H9 (cell line): ENCODE measurements around the gene TCOF1. TPM values are rescaled to one million over a fixed set of nuclear protein-coding genes. Genes with fewer than 3 reads are reported as not detected.

Experiments
- DNase-seq: peaks from one replicate; pipeline ENCODE4 v3.0.0-alpha.2; 2017
- H2AFZ ChIP-seq: one replicate; pipeline ENCODE4 v1.6.1; 2013; ENCODE audit warnings: mild to moderate bottlenecking, low read length, control low read depth, moderate library complexity
- H2AK5ac ChIP-seq: 2 replicates; pipeline ENCODE4 v1.6.1; 2013; ENCODE audit warnings: low read length, control low read depth, mixed read lengths; ENCODE audit not compliant: insufficient read length
- H2BK120ac ChIP-seq: one replicate; pipeline ENCODE4 v1.6.1; 2013; ENCODE audit warnings: low read depth, mild to moderate bottlenecking, low read length, control low read depth, inconsistent platforms; ENCODE audit not compliant: poor library complexity, severe bottlenecking
- H2BK12ac ChIP-seq: 2 replicates; pipeline ENCODE4 v1.6.1; 2013; ENCODE audit warnings: low read length, control low read depth, mixed read lengths, low read depth; ENCODE audit not compliant: insufficient read length
- H2BK15ac ChIP-seq: 2 replicates; pipeline ENCODE4 v1.6.1; 2013; ENCODE audit warnings: low read depth, low read length, control low read depth
- H2BK20ac ChIP-seq: one replicate; pipeline ENCODE4 v1.6.1; 2013; ENCODE audit warnings: low read depth, mild to moderate bottlenecking, low read length, control low read depth, inconsistent platforms; ENCODE audit not compliant: poor library complexity, severe bottlenecking
- H2BK5ac ChIP-seq: 2 replicates; pipeline ENCODE4 v1.6.1; 2013; ENCODE audit warnings: low read length, control low read depth, mixed read lengths; ENCODE audit not compliant: insufficient read length
- H3K14ac ChIP-seq: 2 replicates; pipeline ENCODE4 v1.6.1; 2013; ENCODE audit warnings: low read length, control low read depth; ENCODE audit not compliant: insufficient read depth
- H3K18ac ChIP-seq: 2 replicates; pipeline ENCODE4 v1.6.1; 2013; ENCODE audit warnings: low read depth, mild to moderate bottlenecking, mixed read lengths, low read length, control low read depth; ENCODE audit not compliant: insufficient read length
- H3K23ac ChIP-seq: 2 replicates; pipeline ENCODE4 v1.6.1; 2013; ENCODE audit warnings: low read length, control low read depth, mixed read lengths, low read depth; ENCODE audit not compliant: insufficient read length
- H3K23me2 ChIP-seq: 2 replicates; pipeline ENCODE4 v1.6.1; 2013; ENCODE audit warnings: low read depth, mild to moderate bottlenecking, mixed read lengths, low read length, control low read depth; ENCODE audit not compliant: insufficient read length, poor library complexity, severe bottlenecking
- H3K27ac ChIP-seq: 2 replicates; pipeline ENCODE4 v1.5.1; 2013; ENCODE audit warnings: low read length, control low read depth, mixed read lengths, low read depth; ENCODE audit not compliant: insufficient read length
- H3K27me3 ChIP-seq: 2 replicates; pipeline ENCODE4 v1.6.1; 2013; ENCODE audit warnings: low read length, control low read depth, inconsistent platforms; ENCODE audit not compliant: insufficient read depth
- H3K4ac ChIP-seq: 2 replicates; pipeline ENCODE4 v1.6.1; 2013; ENCODE audit warnings: low read depth, mild to moderate bottlenecking, control low read depth, inconsistent platforms, low read length, moderate library complexity
- H3K4me1 ChIP-seq: 2 replicates; pipeline ENCODE4 v1.6.1; 2013; ENCODE audit warnings: low read length, control low read depth, inconsistent platforms; ENCODE audit not compliant: insufficient read depth
- H3K4me2 ChIP-seq: 2 replicates; pipeline ENCODE4 v1.6.1; 2013; ENCODE audit warnings: low read length, control low read depth, mixed read lengths; ENCODE audit not compliant: insufficient read length, insufficient read depth
- H3K56ac ChIP-seq: 2 replicates; pipeline ENCODE4 v1.6.1; 2013; ENCODE audit warnings: low read depth, mild to moderate bottlenecking, mixed read lengths, low read length, control low read depth; ENCODE audit not compliant: insufficient read length
- H3K79me1 ChIP-seq: 2 replicates; pipeline ENCODE4 v1.6.1; 2013; ENCODE audit warnings: low read depth, mild to moderate bottlenecking, moderate library complexity, low read length, control low read depth, inconsistent platforms; ENCODE audit not compliant: insufficient read depth, poor library complexity, severe bottlenecking
- H3K79me2 ChIP-seq: 2 replicates; pipeline ENCODE4 v1.6.1; 2013; ENCODE audit warnings: low read length, control low read depth, inconsistent platforms; ENCODE audit not compliant: insufficient read depth
- H3K9ac ChIP-seq: 2 replicates; pipeline ENCODE4 v1.6.1; 2013; ENCODE audit warnings: low read length, control low read depth, mixed read lengths; ENCODE audit not compliant: insufficient read length; ENCODE audit errors: extremely low read depth
- H3K9me3 ChIP-seq: one replicate; pipeline ENCODE4 v1.6.1; 2013; ENCODE audit warnings: low read depth, low read length, inconsistent platforms; ENCODE audit not compliant: control insufficient read depth
- H3T11ph ChIP-seq: one replicate; pipeline ENCODE4 v1.6.1; 2013; ENCODE audit warnings: mild to moderate bottlenecking, low read length, control low read depth, inconsistent platforms
- H4K20me1 ChIP-seq: one replicate; pipeline ENCODE4 v1.6.1; 2013; ENCODE audit not compliant: control insufficient read depth, insufficient read length, insufficient read depth
- H4K5ac ChIP-seq: 2 replicates; pipeline ENCODE4 v1.6.1; 2013; ENCODE audit warnings: low read depth, mild to moderate bottlenecking, mixed read lengths, low read length, control low read depth; ENCODE audit not compliant: insufficient read length
- H4K8ac ChIP-seq: replicated peaks from 2 replicates; pipeline ENCODE4 v1.6.1; 2013; ENCODE audit warnings: low read length, control low read depth, mixed read lengths, low read depth; ENCODE audit not compliant: insufficient read length
- H4K91ac ChIP-seq: 2 replicates; pipeline ENCODE4 v1.6.1; 2013; ENCODE audit warnings: low read depth, mild to moderate bottlenecking, moderate library complexity, mixed read lengths, low read length, control low read depth; ENCODE audit not compliant: insufficient read length
- H3K27ac Mint-ChIP-seq, 3 experiments: 2 replicates in 2 of 3; 3 replicates in 1 of 3; pipeline ENCODE4 v1.8.0; 2020 to 2021; ENCODE audit warnings: mixed read lengths in 3 of 3, mild to moderate bottlenecking in 1 of 3, moderate library complexity in 1 of 3
- H3K27me3 Mint-ChIP-seq: 2 replicates; pipeline ENCODE4 v1.8.0; 2021; ENCODE audit warnings: low read depth, mild to moderate bottlenecking, moderate library complexity, mixed read lengths
- H3K36me3 Mint-ChIP-seq, 3 experiments: 2 replicates in 2 of 3; 3 replicates in 1 of 3; pipeline ENCODE4 v1.8.0; 2020 to 2021; ENCODE audit warnings: low read depth in 3 of 3, mixed read lengths in 3 of 3; ENCODE audit not compliant: insufficient read depth in 1 of 3
- H3K4me1 Mint-ChIP-seq, 2 experiments: 2 replicates each; pipeline ENCODE4 v1.8.0; 2020; ENCODE audit warnings: mixed read lengths in 2 of 2
- H3K4me3 Mint-ChIP-seq, 2 experiments: 2 replicates in 1 of 2; 3 replicates in 1 of 2; pipeline ENCODE4 v1.8.0; 2020 to 2021; ENCODE audit warnings: mild to moderate bottlenecking in 2 of 2, mixed read lengths in 2 of 2, moderate library complexity in 1 of 2
- H3K9me3 Mint-ChIP-seq, 2 experiments: 2 replicates in 1 of 2; 3 replicates in 1 of 2; pipeline ENCODE4 v1.8.0; 2020; ENCODE audit warnings: mild to moderate bottlenecking in 2 of 2, mixed read lengths in 2 of 2, moderate library complexity in 1 of 2
- WGBS: extraction: QIAGEN DNeasy Blood & Tissue Kit; methylation state at CpG from one replicate; pipeline ENCODE4 v1.1.7; 2013; ENCODE audit warnings: missing lambda C conversion rate, low lambda C conversion rate, mixed read lengths; ENCODE audit not compliant: insufficient read length; ENCODE audit errors: extremely low coverage; 5-methylcytosine and 5-hydroxymethylcytosine counted together
- total RNA-seq: library from RNA; stranded (reverse); gene quantifications from 2 replicates; pipeline ENCODE4 v1.2.1, GENCODE V29; 2021
- TF ChIP-seq, protein P1 (sequence below): fragments of 200-600 bp; sonication (generic); conservative IDR thresholded peaks from 3 replicates; pipeline ENCODE4 v1.8.0; 2021; ENCODE audit warnings: antibody characterized with exemption, mild to moderate bottlenecking

TCOF1 gene
- total RNA-seq, 1 experiment from 2014 or later, result 128 TPM

DNA sequence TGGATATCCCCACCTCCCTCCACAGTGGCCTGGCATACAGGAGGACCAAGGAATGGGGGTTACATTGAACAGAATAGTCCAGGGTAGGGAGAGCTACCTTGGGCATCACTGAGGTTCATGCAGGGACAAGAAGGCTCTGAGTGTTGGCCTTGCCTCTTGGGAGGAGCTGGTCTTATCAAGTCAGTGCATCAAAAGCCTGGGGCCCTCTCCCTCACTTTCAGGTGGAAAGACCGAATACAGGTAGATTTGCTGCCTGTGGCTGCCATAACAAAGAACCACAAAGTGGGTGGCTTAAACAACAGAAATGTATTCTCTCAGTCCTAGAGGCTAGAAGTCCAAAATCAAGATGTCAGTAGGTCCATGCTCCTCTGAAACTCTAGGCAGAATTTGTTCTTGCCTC is 36.3 kb upstream of the TCOF1 start:
- DNase-seq, result no peak
- no peaks in the 10 kb centered on the region for H3K9me3 ChIP-seq
- Mint-ChIP-seq H3K36me3 (no peaks in the 10 kb centered on the region), H3K27ac (no peak overlapping the region; a peak in 1 of 7 replicates), H3K27me3 (no peaks in the 10 kb centered on the region; the same call in none of the 2 replicates), H3K9me3 (no peaks in the 10 kb centered on the region), H3K4me1 (peaks cover 15 to 17% of the 10 kb centered on the region in 2 experiments), H3K4me3 (no peak overlapping the region)
- H3T11ph ChIP-seq, result no peak overlapping the region
- no peak overlapping the region for H2BK5ac ChIP-seq
- H3K4me1 ChIP-seq, result 0 out of 2 replicates have a peak, but pooled peaks cover 2% of the 10 kb centered on the region
- H3K4ac ChIP-seq, result no peak overlapping the region
- no peaks in the 10 kb centered on the region for H4K20me1 ChIP-seq
- no peak overlapping the region for H2BK120ac ChIP-seq
- no peak overlapping the region for H3K4me2 ChIP-seq
- no peak overlapping the region for H3K14ac ChIP-seq
- H3K79me2 ChIP-seq, result no peaks in the 10 kb centered on the region
- no peaks in the 10 kb centered on the region for H3K79me1 ChIP-seq
- no peak overlapping the region for H3K56ac ChIP-seq
- H3K27me3 ChIP-seq, result no peaks in the 10 kb centered on the region
- H2AK5ac ChIP-seq, result no peak overlapping the region
- TF ChIP-seq, protein P1, sequence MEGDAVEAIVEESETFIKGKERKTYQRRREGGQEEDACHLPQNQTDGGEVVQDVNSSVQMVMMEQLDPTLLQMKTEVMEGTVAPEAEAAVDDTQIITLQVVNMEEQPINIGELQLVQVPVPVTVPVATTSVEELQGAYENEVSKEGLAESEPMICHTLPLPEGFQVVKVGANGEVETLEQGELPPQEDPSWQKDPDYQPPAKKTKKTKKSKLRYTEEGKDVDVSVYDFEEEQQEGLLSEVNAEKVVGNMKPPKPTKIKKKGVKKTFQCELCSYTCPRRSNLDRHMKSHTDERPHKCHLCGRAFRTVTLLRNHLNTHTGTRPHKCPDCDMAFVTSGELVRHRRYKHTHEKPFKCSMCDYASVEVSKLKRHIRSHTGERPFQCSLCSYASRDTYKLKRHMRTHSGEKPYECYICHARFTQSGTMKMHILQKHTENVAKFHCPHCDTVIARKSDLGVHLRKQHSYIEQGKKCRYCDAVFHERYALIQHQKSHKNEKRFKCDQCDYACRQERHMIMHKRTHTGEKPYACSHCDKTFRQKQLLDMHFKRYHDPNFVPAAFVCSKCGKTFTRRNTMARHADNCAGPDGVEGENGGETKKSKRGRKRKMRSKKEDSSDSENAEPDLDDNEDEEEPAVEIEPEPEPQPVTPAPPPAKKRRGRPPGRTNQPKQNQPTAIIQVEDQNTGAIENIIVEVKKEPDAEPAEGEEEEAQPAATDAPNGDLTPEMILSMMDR, result no peak
- H3K23ac ChIP-seq, result no peak overlapping the region
- no peak overlapping the region for H2BK20ac ChIP-seq
- H3K9ac ChIP-seq, result no peak overlapping the region
- H2AFZ ChIP-seq, result no peak overlapping the region
- no peak overlapping the region for H2BK15ac ChIP-seq
- no peak overlapping the region for H4K5ac ChIP-seq
- no peak overlapping the region for H3K27ac ChIP-seq
- no peak overlapping the region for H3K18ac ChIP-seq
- WGBS, result no CpG with 5 or more reads among the region's 1 CpG
- no peak overlapping the region for H4K8ac ChIP-seq
- no peaks in the 10 kb centered on the region for H3K23me2 ChIP-seq
- H2BK12ac ChIP-seq, result no peak overlapping the region
- H4K91ac ChIP-seq, result no peak overlapping the region
